Activated CD8-positive, alpha-beta memory T cell treated with anti-CD3 and anti-CD28 coated beads, Interleukin-2, amount 10 ng/mL, durations not matched to agents 7 days and 5 days (primary cell): ENCODE data around the gene CXCL1. TPM values are rescaled to one million over a fixed set of nuclear protein-coding genes. Genes with fewer than 3 reads are reported as not detected.

Experiments
- total RNA-seq, 2 experiments: library from RNA; stranded (reverse); gene quantifications; one replicate each; pipeline ENCODE4 v1.2.3, GENCODE V29; 2021

Gene CXCL1
- total RNA-seq, 2 experiments from 2014 or later = not detected

Other genes starting within 250 kb of the CXCL1 start
- gene RASSF6, start 249.0 kb upstream of the CXCL1 start, total RNA-seq = not detected
- under 1 TPM; 0.18 to 0.80 TPM for gene CXCL8, start 128.8 kb upstream of the CXCL1 start, total RNA-seq
- gene CXCL6, start 32.7 kb upstream of the CXCL1 start, total RNA-seq = not detected
- not detected for gene PF4V1, start 16.1 kb upstream of the CXCL1 start, total RNA-seq
- not detected for gene PF4, start 112.6 kb downstream of the CXCL1 start, total RNA-seq
- gene PPBP, start 118.8 kb downstream of the CXCL1 start, total RNA-seq = not detected
- gene CXCL5, start 129.3 kb downstream of the CXCL1 start, total RNA-seq = not detected
- gene CXCL3, start 169.3 kb downstream of the CXCL1 start, total RNA-seq = not detected
- gene CXCL2, start 229.8 kb downstream of the CXCL1 start, total RNA-seq = not detected